NCI-H2029 (cell line): Measurements from ENCODE around the gene PPP1R13L.
"Not testable (repeated sequence)": the region's sequence is repeated elsewhere in the genome, so short reads cannot be mapped to it uniquely, and the experiment has no call there.

ENCODE experiments used
- DNase-seq: peaks from one replicate; lab custom pipeline; 2025; lab: John Stamatoyannopoulos, UW

The PPP1R13L gene

GRCh38 chr19:45429896-45430295 lies 25.0 kb upstream of the PPP1R13L start:
- DNase-seq: not testable (repeated sequence)

GRCh38 chr19:45428384-45429231 lies 23.7 kb upstream of the PPP1R13L start:
- DNase-seq: no peak

GRCh38 chr19:45424191-45425058 lies 19.6 kb upstream of the PPP1R13L start:
- DNase-seq: peak; percentile 48

- peak; percentile 97 for DNase-seq
Measured at GRCh38 chr19:45423589-45424190, 18.8 kb upstream of the PPP1R13L start, which contains the start of gene ERCC1. Gene ERCC1 (minus strand): TSS chr19:45423917. CDS start chr19:45423374, 543 bp downstream.

- no peak for DNase-seq
Measured at GRCh38 chr19:45423033-45423588, 18.2 kb upstream of the PPP1R13L start.

GRCh38 chr19:45421947-45422498 lies 17.2 kb upstream of the PPP1R13L start:
- no peak for DNase-seq

- DNase-seq: no peak
Measured at GRCh38 chr19:45420871-45421270, 16.0 kb upstream of the PPP1R13L start.

- DNase-seq: no peak
Measured at GRCh38 chr19:45420356-45420755, 15.5 kb upstream of the PPP1R13L start.

- no peak for DNase-seq
Measured at GRCh38 chr19:45419895-45420294, 15.0 kb upstream of the PPP1R13L start.

GRCh38 chr19:45419396-45419795 lies 14.5 kb upstream of the PPP1R13L start:
- DNase-seq: no peak

- no peak for DNase-seq
Measured at GRCh38 chr19:45418802-45419201, 13.9 kb upstream of the PPP1R13L start.

GRCh38 chr19:45417151-45417550 lies 12.3 kb upstream of the PPP1R13L start:
- DNase-seq: no peak

GRCh38 chr19:45414468-45414867 lies 9.6 kb upstream of the PPP1R13L start:
- DNase-seq: no peak

- DNase-seq: no peak
Measured at GRCh38 chr19:45413497-45413896, 8.6 kb upstream of the PPP1R13L start.

- DNase-seq: not testable (repeated sequence)
Measured at GRCh38 chr19:45410330-45410729, 5.5 kb upstream of the PPP1R13L start.

GRCh38 chr19:45409557-45409920 lies 4.7 kb upstream of the PPP1R13L start:
- no peak for DNase-seq

- DNase-seq: no peak
Measured at GRCh38 chr19:45408830-45409556, 4.1 kb upstream of the PPP1R13L start.

- no peak for DNase-seq
Measured at GRCh38 chr19:45408121-45408520, 3.3 kb upstream of the PPP1R13L start.

GRCh38 chr19:45407585-45407984 lies 2.7 kb upstream of the PPP1R13L start:
- not testable (repeated sequence) for DNase-seq

- no peak for DNase-seq
Measured at GRCh38 chr19:45407091-45407375, 2.2 kb upstream of the PPP1R13L start.
